ENCODE data around the gene ZBTB7A.

DNA sequence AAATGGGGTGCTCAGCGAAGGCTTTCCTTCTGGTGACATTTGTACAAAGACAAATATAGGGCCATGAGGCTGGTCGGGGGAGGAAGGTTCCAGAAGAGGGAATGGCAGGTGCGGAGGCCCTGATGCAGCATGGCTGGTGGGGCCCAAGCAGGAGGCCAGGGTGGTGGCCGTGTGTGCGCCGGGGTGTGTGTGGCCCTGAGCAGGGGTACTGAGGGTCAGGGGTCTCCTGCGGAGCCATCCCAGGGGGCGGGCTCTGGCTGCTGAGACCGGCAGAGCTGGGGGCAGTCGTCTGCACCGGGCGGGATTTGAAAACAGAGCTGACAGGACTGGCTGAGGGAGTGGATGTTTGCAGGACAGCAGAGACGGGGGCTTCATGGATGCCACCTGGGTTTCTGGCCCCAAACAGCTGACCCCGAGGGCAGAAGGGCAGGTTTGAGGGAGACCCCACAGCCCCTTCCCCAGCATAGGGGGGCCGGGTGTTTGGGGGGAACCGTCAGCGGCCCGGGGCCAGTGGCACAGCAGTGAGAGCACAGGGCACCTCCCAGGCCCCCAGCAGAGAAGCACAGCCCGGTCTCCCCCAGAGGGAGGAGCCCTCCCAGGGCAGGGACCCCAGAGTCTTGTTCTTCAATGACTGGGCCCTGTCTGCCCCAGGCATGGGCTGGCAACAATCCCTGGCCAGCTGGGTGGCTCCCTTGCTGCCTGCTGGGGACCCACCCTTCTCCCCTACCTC is 47.8 kb downstream of the ZBTB7A start:
- TF ChIP-seq, protein P1, sequence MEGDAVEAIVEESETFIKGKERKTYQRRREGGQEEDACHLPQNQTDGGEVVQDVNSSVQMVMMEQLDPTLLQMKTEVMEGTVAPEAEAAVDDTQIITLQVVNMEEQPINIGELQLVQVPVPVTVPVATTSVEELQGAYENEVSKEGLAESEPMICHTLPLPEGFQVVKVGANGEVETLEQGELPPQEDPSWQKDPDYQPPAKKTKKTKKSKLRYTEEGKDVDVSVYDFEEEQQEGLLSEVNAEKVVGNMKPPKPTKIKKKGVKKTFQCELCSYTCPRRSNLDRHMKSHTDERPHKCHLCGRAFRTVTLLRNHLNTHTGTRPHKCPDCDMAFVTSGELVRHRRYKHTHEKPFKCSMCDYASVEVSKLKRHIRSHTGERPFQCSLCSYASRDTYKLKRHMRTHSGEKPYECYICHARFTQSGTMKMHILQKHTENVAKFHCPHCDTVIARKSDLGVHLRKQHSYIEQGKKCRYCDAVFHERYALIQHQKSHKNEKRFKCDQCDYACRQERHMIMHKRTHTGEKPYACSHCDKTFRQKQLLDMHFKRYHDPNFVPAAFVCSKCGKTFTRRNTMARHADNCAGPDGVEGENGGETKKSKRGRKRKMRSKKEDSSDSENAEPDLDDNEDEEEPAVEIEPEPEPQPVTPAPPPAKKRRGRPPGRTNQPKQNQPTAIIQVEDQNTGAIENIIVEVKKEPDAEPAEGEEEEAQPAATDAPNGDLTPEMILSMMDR (tag by site-specific recombination; IDR thresholded peaks at IDR 0.05) = no peak
- TF ChIP-seq SETDB1 (IDR thresholded peaks at IDR 0.05; ENCODE audit: insufficient read length, low read length) = no peak
- TF ChIP-seq ZNF184 (tag by site-specific recombination; IDR thresholded peaks at IDR 0.05) = no peak
- TF ChIP-seq ZNF121 (tag by site-specific recombination; IDR thresholded peaks at IDR 0.05) = no peak

Data from HEK293 (cell line).